Endothelial cell of umbilical vein (primary cell): ENCODE measurements around the gene LRRC8A. TPM values are rescaled to one million over a fixed set of nuclear protein-coding genes. Genes with fewer than 3 reads are reported as not detected.

ENCODE experiments used
- BruUV-seq: library from RNA; stranded (reverse); fragments of 400-500 nt; replicated peaks from 2 replicates; lab custom pipeline; 2021; lab: Mats Ljungman, UMichigan
- CTCF ChIA-PET: fragments of 300-600, 350-600 bp; sonication (Branson Sonifier 250); formaldehyde crosslinking; loops from one replicate; lab custom pipeline; 2021; ENCODE audit warnings: antibody characterized with exemption, inconsistent platforms; lab: Charles Lee
- POLR2A ChIA-PET: fragments of 300-600, 350-600 bp; sonication (Branson Sonifier 250); formaldehyde crosslinking; loops from one replicate; lab custom pipeline; 2021; ENCODE audit warnings: antibody characterized with exemption, inconsistent platforms; lab: Charles Lee
- DNase-seq: peaks from one replicate; pipeline ENCODE4 v3.0.0-alpha.2; 2011; ENCODE audit warnings: low read depth, low spot score
- FAIRE-seq: peaks from 2 replicates; lab custom pipeline; 2011; peaks lifted over from hg19 to GRCh38; lab: Jason Lieb, UNC
- H2AFZ ChIP-seq: 2 replicates; pipeline ENCODE4 v1.6.0; 2012; ENCODE audit warnings: low read depth, low read length, control low read depth, inconsistent platforms
- H3K27ac ChIP-seq: 2 replicates; pipeline ENCODE4 v1.5.1; 2011; ENCODE audit warnings: low read depth, mild to moderate bottlenecking, control low read depth, low read length, moderate library complexity; ENCODE audit not compliant: insufficient read depth
- H3K27me3 ChIP-seq, 2 experiments: 2 replicates each; pipeline versions ENCODE4 v1.6.0 to v1.6.1; 2011; ENCODE audit warnings: low read length in 2 of 2, mixed read lengths in 1 of 2; ENCODE audit not compliant: control insufficient read depth in 2 of 2, insufficient read depth in 2 of 2
- H3K36me3 ChIP-seq, 2 experiments: 2 replicates in 1 of 2; 3 replicates in 1 of 2; pipeline ENCODE4 v1.5.1; 2011; ENCODE audit warnings: low read length in 2 of 2, mild to moderate bottlenecking in 1 of 2, moderate library complexity in 1 of 2; ENCODE audit not compliant: control insufficient read depth in 2 of 2, insufficient read depth in 2 of 2; ENCODE audit errors: extremely low read depth in 1 of 2
- H3K4me1 ChIP-seq: 3 replicates; pipeline ENCODE4 v1.5.1; 2011; ENCODE audit warnings: mild to moderate bottlenecking, low read length; ENCODE audit not compliant: control insufficient read depth, insufficient read depth; ENCODE audit errors: extremely low read depth
- H3K4me2 ChIP-seq: 2 replicates; pipeline ENCODE4 v1.6.1; 2011; ENCODE audit warnings: low read length, control low read depth, mixed read lengths; ENCODE audit not compliant: insufficient read depth
- H3K4me3 ChIP-seq, 3 experiments: fragments of 200-600 bp in 1 of 3; sonication (generic), shearing (Covaris generic) in 1 of 3; replicated peaks in 1 of 3; 2 replicates each; pipeline ENCODE4 v1.5.1; 2011 to 2016; ENCODE audit warnings: control low read depth in 3 of 3, low read length in 3 of 3, mild to moderate bottlenecking in 2 of 3, inconsistent platforms in 1 of 3, low read depth in 1 of 3, moderate library complexity in 1 of 3; ENCODE audit not compliant: insufficient read depth in 1 of 3
- H3K79me2 ChIP-seq: 2 replicates; pipeline ENCODE4 v1.6.0; 2012; ENCODE audit warnings: low read length, inconsistent platforms; ENCODE audit not compliant: control insufficient read depth, insufficient read depth
- H3K9ac ChIP-seq: replicated peaks from 2 replicates; pipeline ENCODE3; 2011; ENCODE audit warnings: low read length, control low read depth; ENCODE audit not compliant: insufficient read depth; ENCODE audit errors: extremely low read depth
- H3K9me1 ChIP-seq: replicated peaks from 3 replicates; pipeline ENCODE4 v1.6.0; 2011; ENCODE audit warnings: mild to moderate bottlenecking, low read length; ENCODE audit not compliant: control insufficient read depth, insufficient read depth; ENCODE audit errors: extremely low read depth
- H3K9me3 ChIP-seq: replicated peaks from 2 replicates; pipeline ENCODE4 v1.5.1; 2012; ENCODE audit warnings: low read length, inconsistent platforms; ENCODE audit not compliant: control insufficient read depth, insufficient read depth
- H4K20me1 ChIP-seq: replicated peaks from 2 replicates; pipeline ENCODE3; 2011; ENCODE audit warnings: mild to moderate bottlenecking, low read length; ENCODE audit not compliant: control insufficient read depth, insufficient read depth; ENCODE audit errors: extremely low read depth
- EZH2 ChIP-seq: IDR thresholded peaks from 2 replicates; pipeline ENCODE4 v1.6.1; 2012; ENCODE audit warnings: borderline replicate concordance, low read depth, mild to moderate bottlenecking, moderate library complexity, low read length, inconsistent platforms; ENCODE audit not compliant: severe bottlenecking
- FOS ChIP-seq: IDR thresholded peaks from 2 replicates; pipeline ENCODE4 v1.6.1; 2011; ENCODE audit warnings: mild to moderate bottlenecking, low read length, moderate library complexity, borderline replicate concordance; ENCODE audit not compliant: insufficient read depth
- GATA2 ChIP-seq: IDR thresholded peaks from 2 replicates; pipeline ENCODE4 v1.7.0; 2011; ENCODE audit warnings: low read depth, mild to moderate bottlenecking, moderate library complexity, mixed read lengths, low read length; ENCODE audit not compliant: insufficient read length, insufficient read depth
- MYC ChIP-seq: IDR thresholded peaks from one replicate; pipeline ENCODE4 v1.6.1; 2011; ENCODE audit warnings: mild to moderate bottlenecking, low read depth, low read length
- POLR2A ChIP-seq: IDR thresholded peaks from 2 replicates; pipeline ENCODE4 v1.6.1; 2012; ENCODE audit warnings: low read depth, mild to moderate bottlenecking, control low read depth, low read length
- POLR2AphosphoS5 ChIP-seq: IDR thresholded peaks from 2 replicates; pipeline ENCODE4 v1.6.1; 2012; ENCODE audit warnings: low read depth, mild to moderate bottlenecking, control low read depth, low read length, moderate library complexity; ENCODE audit not compliant: insufficient read depth
- dilution Hi-C: fragments of 300-500 bp; cut with MboI; formaldehyde crosslinking; loops from one replicate; pipeline ENCODE4 v1.15.0; 2019; ENCODE audit warnings: low sequenced_read_pairs; ENCODE audit not compliant: extremely low pct_ligation_motif_present
- intact Hi-C: fragments of 100-400 bp; cut with micrococcal nuclease; formaldehyde crosslinking; loops from one replicate; pipeline ENCODE4 v1.10.0; 2022
- polyA plus RNA-seq, 4 experiments: library from polyadenylated mRNA; depleted of rRNA in 3 of 4; stranded (reverse) in 3 of 4; unstranded in 1 of 4; fragments of >200 nt; gene quantifications; 2 replicates each; pipeline versions ENCODE4 v1.2.1 to v1.2.3, GENCODE V29; 2011 to 2012; ENCODE audit warnings: missing spikeins in 1 of 4
- total RNA-seq: library from RNA; stranded (reverse); gene quantifications from 2 replicates; pipeline ENCODE4 v1.2.3, GENCODE V29; 2021

The LRRC8A gene
- total and polyA plus RNA-seq, 2 donors (not counting 3 experiments of a cell fraction or from before 2014, with no cell fraction given), result 99.6 to 129 TPM

DNA sequence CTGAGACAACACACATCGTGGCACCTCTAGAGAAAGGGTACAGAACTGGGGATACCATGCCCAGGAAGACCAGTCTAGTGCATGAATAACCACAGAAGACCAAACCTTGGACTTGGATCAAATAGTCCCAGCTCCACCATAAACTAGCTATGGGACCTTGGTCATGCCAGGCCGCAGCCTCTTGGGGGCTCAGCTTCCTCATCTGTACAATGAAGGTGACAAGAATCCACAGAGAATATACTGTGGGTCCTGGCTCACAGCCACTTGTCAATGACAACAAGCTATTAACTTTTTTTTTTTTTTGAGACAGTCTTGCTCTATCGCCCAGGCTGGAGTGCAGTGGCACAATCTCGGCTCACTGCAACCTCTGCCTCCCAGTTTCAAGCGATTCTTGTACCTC, 4.1 kb upstream of the LRRC8A start:
- peaks cover 35% of the 10 kb centered on the region for H3K79me2 ChIP-seq

DNA sequence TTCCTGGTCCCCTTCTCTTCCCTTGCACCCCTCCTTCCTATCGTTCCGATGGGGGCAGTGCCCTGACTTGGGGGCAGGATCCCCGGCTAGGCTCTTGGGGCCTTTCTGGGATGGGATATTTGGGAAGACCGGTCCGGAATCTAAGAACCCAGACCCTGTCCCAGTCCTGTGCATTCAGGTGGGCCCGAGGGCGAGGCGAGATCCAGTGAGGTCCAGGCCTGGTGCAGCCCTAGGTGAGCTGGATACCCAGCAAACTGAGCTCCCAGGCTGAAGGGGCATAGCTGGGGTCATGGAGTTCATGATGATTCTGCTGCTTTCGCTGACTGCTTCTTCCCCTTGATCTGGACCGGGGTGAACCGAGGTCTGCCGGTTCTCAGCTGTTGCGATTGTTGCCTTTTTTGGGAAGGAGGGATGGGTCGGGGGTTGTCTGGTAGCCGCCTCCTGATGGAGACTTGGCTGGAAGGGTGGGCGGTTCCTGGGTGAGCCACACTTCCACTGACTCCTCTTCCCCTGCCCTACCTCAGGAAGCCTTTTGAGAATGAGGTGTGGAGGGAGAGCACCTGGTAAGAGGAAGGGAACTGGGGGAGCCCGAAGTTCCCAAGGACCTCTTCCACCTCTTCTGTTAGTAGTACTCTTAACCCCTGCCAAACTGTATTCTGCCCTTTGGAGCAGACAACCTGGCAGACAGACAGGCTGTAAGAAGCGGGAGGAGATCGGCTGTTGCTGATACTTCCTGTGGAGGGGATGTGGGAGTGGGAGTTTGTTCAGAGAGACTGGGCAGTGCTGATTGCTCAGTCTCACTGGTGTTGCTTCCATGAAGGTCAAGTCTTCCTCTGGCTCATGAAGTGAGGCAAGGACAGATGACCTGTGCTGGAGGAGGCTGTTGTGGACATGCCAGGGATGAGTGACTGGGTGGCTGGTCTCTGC, 1.0 kb downstream of the LRRC8A start:
- dilution Hi-C loops (no loop called here), intact Hi-C loops (loop anchor here (1.0 to 5.0 kb wide), 4 partner anchors 20 to 64 kb away; partner anchors contain the start of genes DOLK and NUP188)
- Histone ChIP-seq H3K27me3 (no peaks in the 10 kb centered on the region), H3K79me2 (peaks cover 68% of the 10 kb centered on the region), H3K27ac (peak overlapping the region; percentile 77), H4K20me1 (no peaks in the 10 kb centered on the region), H3K9me3 (no peaks in the 10 kb centered on the region), H2AFZ (no peak overlapping the region), H3K4me3 (peak overlapping the region; percentile 57 to 91 (median 82)), H3K36me3 (peaks cover 0 to 5% of the 10 kb centered on the region in 2 experiments), H3K4me1 (peaks cover 49% of the 10 kb centered on the region), H3K4me2 (peak overlapping the region; percentile 88), H3K9ac (peak overlapping the region; percentile 84), H3K9me1 (no peaks in the 10 kb centered on the region)
- POLR2A ChIA-PET, result interaction anchor here (0.5 to 0.9 kb wide), 3 partner anchors 26 to 179 kb away, joined by 3 to 4 read pairs (median 3); no protein-coding TSS in a partner anchor
- TF ChIP-seq POLR2AphosphoS5, result peak; percentile 49
- TF ChIP-seq POLR2A, result no peak
- FAIRE-seq, result peak; percentile 76
- peak; percentile 49 for DNase-seq
- CTCF ChIA-PET, result no interaction called here
- TSS peak; percentile 36 for BruUV-seq

More for the DNA sequence above, 4.1 kb upstream of the LRRC8A start:
- H3K9me3 ChIP-seq, result no peaks in the 10 kb centered on the region
- ChIA-PET CTCF (interaction anchor here (1.0 to 4.8 kb wide), 6 partner anchors 10 to 51 kb away, joined by 3 to 28 read pairs (median 6); partner anchors contain the start of gene PHYHD1), POLR2A (interaction anchor here (0.6 to 1.1 kb wide), 4 partner anchors 9 to 717 kb away, joined by 3 to 6 read pairs (median 4); no protein-coding TSS in a partner anchor)
- no peaks in the 10 kb centered on the region for H4K20me1 ChIP-seq
- H3K9ac ChIP-seq, result no peak overlapping the region
- no peak overlapping the region for H3K27ac ChIP-seq
- no peak overlapping the region for H2AFZ ChIP-seq
- no peaks in the 10 kb centered on the region for H3K27me3 ChIP-seq
- H3K9me1 ChIP-seq, result no peaks in the 10 kb centered on the region
- peaks cover 8% of the 10 kb centered on the region for H3K4me1 ChIP-seq
- intact Hi-C loops, result no loop called here
- dilution Hi-C loops, result no loop called here
- no peaks in the 10 kb centered on the region for H3K36me3 ChIP-seq
- FAIRE-seq (no peak), DNase-seq (no peak)
- no peak for TF ChIP-seq GATA2
- no peak for TF ChIP-seq EZH2
- no peak for TF ChIP-seq FOS
- no peak for TF ChIP-seq POLR2AphosphoS5
- no peak for TF ChIP-seq MYC
- no peak overlapping the region for H3K4me3 ChIP-seq
- no TSS peak for BruUV-seq
- no peak overlapping the region for H3K4me2 ChIP-seq
